ENCODE data around the gene FAM234B.

Gene FAM234B

GRCh38 chr12:13119826-13120225 is 75.6 kb downstream of the FAM234B start:
- DNase-seq (ENCODE audit: low spot score): no peak

DNA sequence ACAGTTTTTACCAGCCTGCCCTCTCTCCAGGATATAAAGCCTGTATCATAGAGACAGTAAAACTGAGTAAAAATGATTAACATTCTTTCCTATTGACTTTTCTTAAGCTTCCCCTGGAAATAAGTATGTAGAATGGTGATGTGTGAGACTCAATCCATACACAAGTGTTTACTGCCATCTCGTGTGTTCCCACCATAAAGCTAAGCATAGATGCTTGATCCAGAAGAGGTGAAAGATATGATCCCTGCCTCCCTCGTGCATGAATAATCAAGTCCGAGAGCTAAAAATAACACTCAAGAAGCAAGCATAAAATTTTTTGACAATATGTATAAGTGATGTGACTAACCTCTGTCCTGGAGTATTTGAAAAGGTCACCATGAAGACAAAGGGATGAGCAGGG is 76.2 kb downstream of the FAM234B start:
- DNase-seq (ENCODE audit: low spot score): no peak

GRCh38 chr12:13121568-13121967 is 77.4 kb downstream of the FAM234B start:
- DNase-seq (ENCODE audit: low spot score): no peak

- DNase-seq (ENCODE audit: low spot score): peak; percentile 51
Observed at GRCh38 chr12:13124656-13125505, 80.7 kb downstream of the FAM234B start.

GRCh38 chr12:13125996-13126395 is 81.8 kb downstream of the FAM234B start:
- DNase-seq (ENCODE audit: low spot score): no peak

DNA sequence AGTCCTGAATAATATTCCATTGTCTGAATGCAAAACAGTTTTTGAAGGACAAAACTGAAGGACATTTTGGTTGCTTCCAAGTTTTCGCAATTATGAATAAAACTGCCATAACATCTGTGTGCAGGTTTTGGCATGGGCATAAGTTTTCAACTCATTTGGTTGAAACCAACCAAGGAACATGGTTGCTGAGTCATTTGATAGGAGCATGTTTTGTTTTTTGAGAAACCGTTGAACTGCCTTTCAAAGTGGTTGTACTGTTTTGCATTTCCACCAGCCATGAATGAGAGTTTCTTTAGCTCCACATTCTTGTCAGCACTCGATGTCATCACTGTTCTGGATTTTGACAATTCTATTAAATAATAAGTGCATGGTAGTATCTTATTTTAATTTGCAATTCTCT is 82.3 kb downstream of the FAM234B start:
- DNase-seq (ENCODE audit: low spot score): no peak

GRCh38 chr12:13127444-13127843 is 83.3 kb downstream of the FAM234B start:
- DNase-seq (ENCODE audit: low spot score): no peak

GRCh38 chr12:13128291-13128965 is 84.2 kb downstream of the FAM234B start:
- no peak for DNase-seq (ENCODE audit: low spot score)

GRCh38 chr12:13130981-13131380 is 86.8 kb downstream of the FAM234B start:
- DNase-seq (ENCODE audit: low spot score): no peak

Measured in SW480 (cell line).